GM21423 (cell line): ENCODE data around the gene PDZRN4.
"Not testable (repeated sequence)": the region's sequence is repeated elsewhere in the genome, so short reads cannot be mapped to it uniquely, and the experiment has no call there.

Source experiments
- ATAC-seq: cut with Tn5 transposase; IDR thresholded peaks from one replicate; pipeline ENCODE4 v1.9.1; 2021; ENCODE audit warnings: mild to moderate bottlenecking, moderate library complexity; ENCODE audit not compliant: unreplicated experiment

The PDZRN4 gene

GRCh38 chr12:41213648-41214047 is 25.5 kb downstream of the PDZRN4 start:
- no peak for ATAC-seq

GRCh38 chr12:41217727-41218126 is 29.6 kb downstream of the PDZRN4 start:
- ATAC-seq: no peak

- no peak for ATAC-seq
These were observed 32.8 kb downstream of the PDZRN4 start for GRCh38 chr12:41220931-41221330.

- ATAC-seq: no peak
These were observed 33.4 kb downstream of the PDZRN4 start for GRCh38 chr12:41221491-41221890.

GRCh38 chr12:41223600-41223999 is 35.5 kb downstream of the PDZRN4 start:
- ATAC-seq: no peak

GRCh38 chr12:41224066-41224465 is 35.9 kb downstream of the PDZRN4 start:
- ATAC-seq: no peak

- no peak for ATAC-seq
These were observed 37.1 kb downstream of the PDZRN4 start for GRCh38 chr12:41225179-41225578.

- no peak for ATAC-seq
These were observed 40.1 kb downstream of the PDZRN4 start for GRCh38 chr12:41228066-41228820.

- no peak for ATAC-seq
These were observed 42.6 kb downstream of the PDZRN4 start for GRCh38 chr12:41230756-41231155.

GRCh38 chr12:41234692-41235091 is 46.6 kb downstream of the PDZRN4 start:
- no peak for ATAC-seq

- ATAC-seq: no peak
These were observed 54.5 kb downstream of the PDZRN4 start for GRCh38 chr12:41242603-41243002.

- no peak for ATAC-seq
These were observed 60.3 kb downstream of the PDZRN4 start for GRCh38 chr12:41248391-41248790.

- ATAC-seq: no peak
These were observed 62.6 kb downstream of the PDZRN4 start for GRCh38 chr12:41250748-41251147.

- ATAC-seq: no peak
These were observed 66.1 kb downstream of the PDZRN4 start for GRCh38 chr12:41254004-41254914.

- not testable (repeated sequence) for ATAC-seq
These were observed 75.1 kb downstream of the PDZRN4 start for GRCh38 chr12:41263196-41263595.

- ATAC-seq: no peak
These were observed 76.2 kb downstream of the PDZRN4 start for GRCh38 chr12:41264281-41264680.

- no peak for ATAC-seq
These were observed 80.9 kb downstream of the PDZRN4 start for GRCh38 chr12:41269056-41269455.

GRCh38 chr12:41271489-41271888 is 83.4 kb downstream of the PDZRN4 start:
- no peak for ATAC-seq

- ATAC-seq: no peak
These were observed 86.5 kb downstream of the PDZRN4 start for GRCh38 chr12:41274643-41275042.

GRCh38 chr12:41277100-41277945 is 89.2 kb downstream of the PDZRN4 start:
- ATAC-seq: peak; percentile 78

- no peak for ATAC-seq
These were observed 89.8 kb downstream of the PDZRN4 start for GRCh38 chr12:41277946-41278267.
